ENCODE results near the gene XYLT1.

- TF ChIP-seq CUX1 (CRISPR knock-in tag; IDR thresholded peaks at IDR 0.05) (no peak), HMGXB4 (CRISPR knock-in tag; IDR thresholded peaks at IDR 0.05) (no peak)
These were observed 49.9 kb downstream of the XYLT1 start for GRCh38 chr16:17420816-17421215.

Data from K562 (cell line).